ENCODE results near the gene SAMD11. TPM values are rescaled to one million over a fixed set of nuclear protein-coding genes. Genes with fewer than 3 reads are reported as not detected.

SAMD11 gene
- total and polyA plus RNA-seq, 2 of the 13 experiments (the other 11 are each of a cell fraction or from before 2014, with no cell fraction given), result 0.11 TPM; not detected in 1

DNA sequence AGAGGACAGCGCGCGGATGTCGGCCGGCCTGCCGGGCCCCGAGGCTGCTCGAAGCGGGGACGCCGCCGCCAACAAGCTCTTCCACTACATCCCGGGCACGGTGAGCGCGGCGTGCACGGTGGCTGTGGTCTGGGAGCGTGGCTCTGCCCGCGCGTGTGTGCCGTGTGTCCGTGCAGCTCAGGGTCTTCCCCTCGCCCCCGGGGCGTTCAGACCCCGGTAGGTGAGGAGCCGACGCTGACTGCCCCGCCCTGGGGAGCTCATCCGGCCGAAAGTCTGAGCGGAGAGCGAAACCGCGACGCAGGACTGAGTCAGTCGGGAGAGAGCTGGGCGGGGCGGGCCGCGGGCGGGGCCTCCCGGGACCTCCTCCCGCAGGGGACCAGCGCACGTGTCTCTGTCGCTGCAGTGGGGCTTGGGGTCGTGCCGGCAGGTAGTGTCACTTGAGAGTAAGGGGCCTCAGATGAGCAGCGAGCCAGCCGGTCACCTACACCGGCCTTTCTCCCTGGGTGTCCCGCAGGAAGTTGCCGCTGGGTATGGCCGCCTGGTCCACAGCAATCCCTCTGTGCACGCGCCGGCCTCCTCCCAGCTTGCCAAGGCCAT is 43.1 kb downstream of the SAMD11 start (continued):
- TF ChIP-seq ZNF335 (CRISPR knock-in tag; IDR thresholded peaks at IDR 0.05) (no peak), ASH2L (IDR thresholded peaks at IDR 0.05; ENCODE audit: insufficient read length, low read depth, low read length) (peak; percentile 38), CHD2 (IDR thresholded peaks at IDR 0.05; ENCODE audit: low read depth, low read length) (no peak), ZBTB1 (CRISPR knock-in tag; IDR thresholded peaks at IDR 0.05; ENCODE audit: borderline replicate concordance) (no peak), RNF2 (conservative IDR thresholded peaks at IDR 0.05; ENCODE audit: low read depth) (no peak), ZNF296 (CRISPR knock-in tag; conservative IDR thresholded peaks at IDR 0.05) (no peak), MYC (CRISPR knock-in tag; IDR thresholded peaks at IDR 0.05; ENCODE audit: borderline replicate concordance) (peak; percentile 85), ZNF747 (CRISPR knock-in tag; IDR thresholded peaks at IDR 0.05; ENCODE audit: borderline replicate concordance) (no peak), SMC3 (IDR thresholded peaks at IDR 0.05; ENCODE audit: low read length) (no peak), ZNF282 (IDR thresholded peaks at IDR 0.05; ENCODE audit: partially characterized antibody) (no peak)
- TF ChIP-seq, protein P1, sequence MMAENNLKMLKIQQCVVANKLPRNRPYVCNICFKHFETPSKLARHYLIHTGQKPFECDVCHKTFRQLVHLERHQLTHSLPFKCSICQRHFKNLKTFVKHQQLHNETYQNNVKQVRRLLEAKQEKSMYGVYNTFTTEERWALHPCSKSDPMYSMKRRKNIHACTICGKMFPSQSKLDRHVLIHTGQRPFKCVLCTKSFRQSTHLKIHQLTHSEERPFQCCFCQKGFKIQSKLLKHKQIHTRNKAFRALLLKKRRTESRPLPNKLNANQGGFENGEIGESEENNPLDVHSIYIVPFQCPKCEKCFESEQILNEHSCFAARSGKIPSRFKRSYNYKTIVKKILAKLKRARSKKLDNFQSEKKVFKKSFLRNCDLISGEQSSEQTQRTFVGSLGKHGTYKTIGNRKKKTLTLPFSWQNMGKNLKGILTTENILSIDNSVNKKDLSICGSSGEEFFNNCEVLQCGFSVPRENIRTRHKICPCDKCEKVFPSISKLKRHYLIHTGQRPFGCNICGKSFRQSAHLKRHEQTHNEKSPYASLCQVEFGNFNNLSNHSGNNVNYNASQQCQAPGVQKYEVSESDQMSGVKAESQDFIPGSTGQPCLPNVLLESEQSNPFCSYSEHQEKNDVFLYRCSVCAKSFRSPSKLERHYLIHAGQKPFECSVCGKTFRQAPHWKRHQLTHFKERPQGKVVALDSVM (CRISPR knock-in tag; IDR thresholded peaks at IDR 0.05), result no peak
- TF ChIP-seq, protein P2, sequence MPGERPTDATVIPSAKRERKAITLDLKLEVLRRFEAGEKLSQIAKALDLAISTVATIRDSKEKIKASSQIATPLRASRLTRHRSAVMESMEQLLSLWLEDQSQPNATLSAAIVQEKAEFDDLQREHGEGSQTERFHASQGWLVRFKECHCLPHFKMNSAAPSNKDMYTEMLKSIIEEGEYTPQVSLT (CRISPR knock-in tag; IDR thresholded peaks at IDR 0.05; ENCODE audit: borderline replicate concordance, low read depth), result no peak
- TF ChIP-seq, protein P3, sequence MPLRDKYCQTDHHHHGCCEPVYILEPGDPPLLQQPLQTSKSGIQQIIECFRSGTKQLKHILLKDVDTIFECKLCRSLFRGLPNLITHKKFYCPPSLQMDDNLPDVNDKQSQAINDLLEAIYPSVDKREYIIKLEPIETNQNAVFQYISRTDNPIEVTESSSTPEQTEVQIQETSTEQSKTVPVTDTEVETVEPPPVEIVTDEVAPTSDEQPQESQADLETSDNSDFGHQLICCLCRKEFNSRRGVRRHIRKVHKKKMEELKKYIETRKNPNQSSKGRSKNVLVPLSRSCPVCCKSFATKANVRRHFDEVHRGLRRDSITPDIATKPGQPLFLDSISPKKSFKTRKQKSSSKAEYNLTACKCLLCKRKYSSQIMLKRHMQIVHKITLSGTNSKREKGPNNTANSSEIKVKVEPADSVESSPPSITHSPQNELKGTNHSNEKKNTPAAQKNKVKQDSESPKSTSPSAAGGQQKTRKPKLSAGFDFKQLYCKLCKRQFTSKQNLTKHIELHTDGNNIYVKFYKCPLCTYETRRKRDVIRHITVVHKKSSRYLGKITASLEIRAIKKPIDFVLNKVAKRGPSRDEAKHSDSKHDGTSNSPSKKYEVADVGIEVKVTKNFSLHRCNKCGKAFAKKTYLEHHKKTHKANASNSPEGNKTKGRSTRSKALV (CRISPR knock-in tag; IDR thresholded peaks at IDR 0.05), result peak; percentile 77; the same call in 1 of the 2 replicates
- TF ChIP-seq, protein P4, sequence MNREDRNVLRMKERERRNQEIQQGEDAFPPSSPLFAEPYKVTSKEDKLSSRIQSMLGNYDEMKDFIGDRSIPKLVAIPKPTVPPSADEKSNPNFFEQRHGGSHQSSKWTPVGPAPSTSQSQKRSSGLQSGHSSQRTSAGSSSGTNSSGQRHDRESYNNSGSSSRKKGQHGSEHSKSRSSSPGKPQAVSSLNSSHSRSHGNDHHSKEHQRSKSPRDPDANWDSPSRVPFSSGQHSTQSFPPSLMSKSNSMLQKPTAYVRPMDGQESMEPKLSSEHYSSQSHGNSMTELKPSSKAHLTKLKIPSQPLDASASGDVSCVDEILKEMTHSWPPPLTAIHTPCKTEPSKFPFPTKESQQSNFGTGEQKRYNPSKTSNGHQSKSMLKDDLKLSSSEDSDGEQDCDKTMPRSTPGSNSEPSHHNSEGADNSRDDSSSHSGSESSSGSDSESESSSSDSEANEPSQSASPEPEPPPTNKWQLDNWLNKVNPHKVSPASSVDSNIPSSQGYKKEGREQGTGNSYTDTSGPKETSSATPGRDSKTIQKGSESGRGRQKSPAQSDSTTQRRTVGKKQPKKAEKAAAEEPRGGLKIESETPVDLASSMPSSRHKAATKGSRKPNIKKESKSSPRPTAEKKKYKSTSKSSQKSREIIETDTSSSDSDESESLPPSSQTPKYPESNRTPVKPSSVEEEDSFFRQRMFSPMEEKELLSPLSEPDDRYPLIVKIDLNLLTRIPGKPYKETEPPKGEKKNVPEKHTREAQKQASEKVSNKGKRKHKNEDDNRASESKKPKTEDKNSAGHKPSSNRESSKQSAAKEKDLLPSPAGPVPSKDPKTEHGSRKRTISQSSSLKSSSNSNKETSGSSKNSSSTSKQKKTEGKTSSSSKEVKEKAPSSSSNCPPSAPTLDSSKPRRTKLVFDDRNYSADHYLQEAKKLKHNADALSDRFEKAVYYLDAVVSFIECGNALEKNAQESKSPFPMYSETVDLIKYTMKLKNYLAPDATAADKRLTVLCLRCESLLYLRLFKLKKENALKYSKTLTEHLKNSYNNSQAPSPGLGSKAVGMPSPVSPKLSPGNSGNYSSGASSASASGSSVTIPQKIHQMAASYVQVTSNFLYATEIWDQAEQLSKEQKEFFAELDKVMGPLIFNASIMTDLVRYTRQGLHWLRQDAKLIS (CRISPR knock-in tag; IDR thresholded peaks at IDR 0.05), result no peak
- TF ChIP-seq, protein P5, sequence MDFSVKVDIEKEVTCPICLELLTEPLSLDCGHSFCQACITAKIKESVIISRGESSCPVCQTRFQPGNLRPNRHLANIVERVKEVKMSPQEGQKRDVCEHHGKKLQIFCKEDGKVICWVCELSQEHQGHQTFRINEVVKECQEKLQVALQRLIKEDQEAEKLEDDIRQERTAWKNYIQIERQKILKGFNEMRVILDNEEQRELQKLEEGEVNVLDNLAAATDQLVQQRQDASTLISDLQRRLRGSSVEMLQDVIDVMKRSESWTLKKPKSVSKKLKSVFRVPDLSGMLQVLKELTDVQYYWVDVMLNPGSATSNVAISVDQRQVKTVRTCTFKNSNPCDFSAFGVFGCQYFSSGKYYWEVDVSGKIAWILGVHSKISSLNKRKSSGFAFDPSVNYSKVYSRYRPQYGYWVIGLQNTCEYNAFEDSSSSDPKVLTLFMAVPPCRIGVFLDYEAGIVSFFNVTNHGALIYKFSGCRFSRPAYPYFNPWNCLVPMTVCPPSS (IDR thresholded peaks at IDR 0.05), result no peak
- TF ChIP-seq, protein P6, sequence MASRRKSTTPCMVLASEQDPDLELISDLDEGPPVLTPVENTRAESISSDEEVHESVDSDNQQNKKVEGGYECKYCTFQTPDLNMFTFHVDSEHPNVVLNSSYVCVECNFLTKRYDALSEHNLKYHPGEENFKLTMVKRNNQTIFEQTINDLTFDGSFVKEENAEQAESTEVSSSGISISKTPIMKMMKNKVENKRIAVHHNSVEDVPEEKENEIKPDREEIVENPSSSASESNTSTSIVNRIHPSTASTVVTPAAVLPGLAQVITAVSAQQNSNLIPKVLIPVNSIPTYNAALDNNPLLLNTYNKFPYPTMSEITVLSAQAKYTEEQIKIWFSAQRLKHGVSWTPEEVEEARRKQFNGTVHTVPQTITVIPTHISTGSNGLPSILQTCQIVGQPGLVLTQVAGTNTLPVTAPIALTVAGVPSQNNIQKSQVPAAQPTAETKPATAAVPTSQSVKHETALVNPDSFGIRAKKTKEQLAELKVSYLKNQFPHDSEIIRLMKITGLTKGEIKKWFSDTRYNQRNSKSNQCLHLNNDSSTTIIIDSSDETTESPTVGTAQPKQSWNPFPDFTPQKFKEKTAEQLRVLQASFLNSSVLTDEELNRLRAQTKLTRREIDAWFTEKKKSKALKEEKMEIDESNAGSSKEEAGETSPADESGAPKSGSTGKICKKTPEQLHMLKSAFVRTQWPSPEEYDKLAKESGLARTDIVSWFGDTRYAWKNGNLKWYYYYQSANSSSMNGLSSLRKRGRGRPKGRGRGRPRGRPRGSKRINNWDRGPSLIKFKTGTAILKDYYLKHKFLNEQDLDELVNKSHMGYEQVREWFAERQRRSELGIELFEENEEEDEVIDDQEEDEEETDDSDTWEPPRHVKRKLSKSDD (CRISPR knock-in tag; IDR thresholded peaks at IDR 0.05; ENCODE audit: low read depth), result no peak

Data from HepG2 (cell line).